Panc1 (cell line): ENCODE measurements around the gene GNAT3.

Experiments
- CTCF ChIP-seq: fragments of 450-650 bp; IDR thresholded peaks from 2 replicates; pipeline ENCODE4 v1.5.1; 2017; ENCODE audit warnings: mild to moderate bottlenecking
- REST ChIP-seq, 2 experiments: IDR thresholded peaks; 2 replicates each; pipeline ENCODE4 v1.6.1; 2011 to 2012; ENCODE audit warnings: low read depth in 2 of 2, control low read depth in 1 of 2, low read length in 1 of 2, mild to moderate bottlenecking in 1 of 2, moderate library complexity in 1 of 2; ENCODE audit not compliant: insufficient read depth in 1 of 2

GRCh38 chr7:80415522-80415921 is 96.3 kb downstream of the GNAT3 start:
- TF ChIP-seq CTCF (no peak), REST (IDR thresholded peaks at IDR 0.05; ENCODE audit: insufficient read depth in 1 of 2, low read depth in 2 of 2, low read length in 1 of 2) (no peak)
